Head of caudate nucleus (tissue), 42 donors: ENCODE results near the gene IMMP2L.
"Not testable (repeated sequence)": the region's sequence is repeated elsewhere in the genome, so short reads cannot be mapped to it uniquely, and the experiment has no call there.

Experiments used
- DNase-seq, 42 donors: peaks; one replicate each; pipeline versions ENCODE4 v3.0.0 to v3.0.0-alpha.2; 2020 to 2021; ENCODE audit warnings: mixed read lengths in 7 of 42
- intact Hi-C: fragments of 100-400 bp; cut with DNase I; formaldehyde crosslinking; loops from one replicate; pipeline ENCODE4 v1.15.0; 2022

IMMP2L gene

GRCh38 chr7:111255576-111255975 lies 306.7 kb downstream of the IMMP2L start:
- no peak for DNase-seq
- intact Hi-C loops, result no loop called here

- intact Hi-C loops, DNase-seq: not testable (repeated sequence)
Measured at GRCh38 chr7:111251365-111251764, 310.9 kb downstream of the IMMP2L start.

- intact Hi-C loops, DNase-seq: not testable (repeated sequence)
Measured at GRCh38 chr7:111249807-111250206, 312.5 kb downstream of the IMMP2L start.

GRCh38 chr7:111242141-111242755 lies 320.0 kb downstream of the IMMP2L start:
- peak in 18 of 42 donors; percentile 1 to 57 (median 18) for DNase-seq

GRCh38 chr7:111240371-111240770 lies 321.9 kb downstream of the IMMP2L start:
- intact Hi-C loops, result no loop called here
- no peak for DNase-seq

More at GRCh38 chr7:111242141-111242755, 320.0 kb downstream of the IMMP2L start:
- intact Hi-C loops, result no loop called here

- DNase-seq, result no peak
- intact Hi-C loops, result no loop called here
Measured at GRCh38 chr7:111239437-111239836, 322.9 kb downstream of the IMMP2L start.

GRCh38 chr7:111238886-111239285 lies 323.4 kb downstream of the IMMP2L start:
- intact Hi-C loops, result no loop called here
- no peak for DNase-seq

GRCh38 chr7:111235709-111236108 lies 326.6 kb downstream of the IMMP2L start:
- no peak for DNase-seq
- intact Hi-C loops, result no loop called here

GRCh38 chr7:111232249-111233084 lies 329.8 kb downstream of the IMMP2L start:
- DNase-seq, result no peak
- intact Hi-C loops, result no loop called here

- no peak for DNase-seq
- intact Hi-C loops, result no loop called here
Measured at GRCh38 chr7:111229916-111230315, 332.4 kb downstream of the IMMP2L start.

GRCh38 chr7:111229181-111229740 lies 333.0 kb downstream of the IMMP2L start:
- intact Hi-C loops, result no loop called here
- no peak for DNase-seq

GRCh38 chr7:111228437-111228836 lies 333.9 kb downstream of the IMMP2L start:
- intact Hi-C loops, result no loop called here

GRCh38 chr7:111226800-111227199 lies 335.5 kb downstream of the IMMP2L start:
- intact Hi-C loops, result no loop called here
- no peak for DNase-seq

More at GRCh38 chr7:111228437-111228836, 333.9 kb downstream of the IMMP2L start:
- DNase-seq, result no peak

- intact Hi-C loops, result no loop called here
- no peak for DNase-seq
Measured at GRCh38 chr7:111224354-111225231, 337.7 kb downstream of the IMMP2L start.

- no peak for DNase-seq
- intact Hi-C loops, result no loop called here
Measured at GRCh38 chr7:111223802-111224253, 338.5 kb downstream of the IMMP2L start.

- DNase-seq, result no peak
- intact Hi-C loops, result no loop called here
Measured at GRCh38 chr7:111215550-111215949, 346.7 kb downstream of the IMMP2L start.

GRCh38 chr7:111212857-111213523 lies 349.3 kb downstream of the IMMP2L start:
- intact Hi-C loops, result no loop called here
- no peak for DNase-seq

- intact Hi-C loops, result no loop called here
- no peak for DNase-seq
Measured at GRCh38 chr7:111210996-111211395, 351.3 kb downstream of the IMMP2L start.

- intact Hi-C loops, result no loop called here
- DNase-seq, result no peak
Measured at GRCh38 chr7:111210043-111210442, 352.2 kb downstream of the IMMP2L start.
